Body of pancreas (tissue), 4 donors: ENCODE measurements around the gene ANXA5.

ENCODE experiments used
- CTCF ChIP-seq, 7 experiments: fragments of 450-650 bp in 4 of 7; fragments of 200-600 bp in 3 of 7; sonication (generic) in 3 of 7; IDR thresholded peaks; one replicate each; pipeline ENCODE4 v1.5.1; 2016 to 2019; ENCODE audit warnings: antibody characterized with exemption in 7 of 7
- POLR2A ChIP-seq, 3 donors: fragments of 450-650 bp; IDR thresholded peaks; one replicate each; pipeline ENCODE4 v1.6.1; 2016; ENCODE audit warnings: antibody characterized with exemption in 3 of 3, mild to moderate bottlenecking in 2 of 3

- TF ChIP-seq POLR2A (IDR thresholded peaks at IDR 0.05) (no peak), CTCF (IDR thresholded peaks at IDR 0.05) (no peak)
These were observed 17.8 kb upstream of the ANXA5 start for GRCh38 chr4:121714548-121714947.
